IMR-90 (cell line): Measurements from ENCODE around the gene DBI. TPM values are rescaled to one million over a fixed set of nuclear protein-coding genes. Genes with fewer than 3 reads are reported as not detected.

Experiments used
- ATAC-seq: fragments of 200-7000 bp; cut with Tn5 transposase; 2 replicates; pipeline ENCODE4 v1.9.1; 2020; ENCODE audit warnings: low read depth, mild to moderate bottlenecking, moderate library complexity
- BruUV-seq: library from RNA; stranded (reverse); fragments of 400-500 nt; replicated peaks from 2 replicates; lab custom pipeline; 2021; lab: Mats Ljungman, UMichigan
- CTCF ChIA-PET: fragments of 300-600 bp; formaldehyde crosslinking; extraction: SDS; loops from one replicate; lab custom pipeline; 2021; ENCODE audit warnings: antibody characterized with exemption; lab: Yijun Ruan, JAX
- POLR2A ChIA-PET: fragments of 300-600 bp; sonication (Branson Sonifier 250); formaldehyde crosslinking; loops from one replicate; lab custom pipeline; 2022; ENCODE audit warnings: antibody characterized with exemption; ENCODE audit not compliant: unreplicated experiment; lab: Charles Lee
- DNase-seq: peaks from one replicate; pipeline ENCODE4 v3.0.0; 2013
- H2AFZ ChIP-seq: replicated peaks from 2 replicates; pipeline ENCODE3; 2013; ENCODE audit warnings: low read length, mild to moderate bottlenecking; ENCODE audit not compliant: poor library complexity
- H2AK5ac ChIP-seq: 2 replicates; pipeline ENCODE4 v1.6.1; 2013; ENCODE audit warnings: low read depth, low read length, inconsistent platforms
- H2AK9ac ChIP-seq: replicated peaks from 2 replicates; pipeline ENCODE3; 2013; ENCODE audit warnings: mild to moderate bottlenecking, low read depth, low read length, moderate library complexity; ENCODE audit not compliant: poor library complexity
- H2BK120ac ChIP-seq: 2 replicates; pipeline ENCODE4 v1.6.1; 2013; ENCODE audit warnings: low read depth, low read length, inconsistent platforms
- H2BK15ac ChIP-seq: 3 replicates; pipeline ENCODE4 v1.6.1; 2013; ENCODE audit warnings: low read depth, low read length, inconsistent platforms
- H2BK20ac ChIP-seq: 2 replicates; pipeline ENCODE4 v1.6.1; 2013; ENCODE audit warnings: low read depth, mild to moderate bottlenecking, inconsistent platforms, low read length, moderate library complexity
- H2BK5ac ChIP-seq: 2 replicates; pipeline ENCODE4 v1.6.1; 2013; ENCODE audit warnings: mild to moderate bottlenecking, low read depth, low read length, inconsistent platforms; ENCODE audit not compliant: poor library complexity, severe bottlenecking
- H3K14ac ChIP-seq: replicated peaks from 2 replicates; pipeline ENCODE4 v1.6.1; 2013; ENCODE audit warnings: low read depth, low read length, inconsistent platforms
- H3K18ac ChIP-seq: 2 replicates; pipeline ENCODE4 v1.6.1; 2013; ENCODE audit warnings: low read depth, low read length, control low read depth
- H3K23ac ChIP-seq: 2 replicates; pipeline ENCODE4 v1.6.1; 2013; ENCODE audit warnings: low read depth, low read length, inconsistent platforms
- H3K27ac ChIP-seq: 2 replicates; pipeline ENCODE4 v1.5.1; 2013; ENCODE audit warnings: mild to moderate bottlenecking, control low read depth, low read length; ENCODE audit not compliant: insufficient read depth
- H3K27me3 ChIP-seq: 2 replicates; pipeline ENCODE4 v1.6.1; 2013; ENCODE audit warnings: low read length; ENCODE audit not compliant: control insufficient read depth, insufficient read depth
- H3K36me3 ChIP-seq: 2 replicates; pipeline ENCODE4 v1.6.1; 2013; ENCODE audit warnings: low read length, mixed read lengths; ENCODE audit not compliant: control insufficient read depth, insufficient read depth
- H3K4ac ChIP-seq: 2 replicates; pipeline ENCODE4 v1.6.1; 2013; ENCODE audit warnings: low read depth, low read length, inconsistent platforms
- H3K4me1 ChIP-seq: 2 replicates; pipeline ENCODE4 v1.6.1; 2013; ENCODE audit warnings: low read length, mixed read lengths; ENCODE audit not compliant: control insufficient read depth, insufficient read depth
- H3K4me2 ChIP-seq: 2 replicates; pipeline ENCODE4 v1.6.1; 2013; ENCODE audit warnings: low read depth, mild to moderate bottlenecking, control low read depth, low read length, moderate library complexity
- H3K4me3 ChIP-seq: 2 replicates; pipeline ENCODE4 v1.5.1; 2013; ENCODE audit warnings: low read depth, mild to moderate bottlenecking, control low read depth, low read length, moderate library complexity; ENCODE audit not compliant: insufficient read depth
- H3K56ac ChIP-seq: 2 replicates; pipeline ENCODE4 v1.6.1; 2013; ENCODE audit warnings: low read length, inconsistent platforms; ENCODE audit not compliant: insufficient read depth; ENCODE audit errors: extremely low read depth
- H3K79me1 ChIP-seq, 2 experiments: 2 replicates each; pipeline ENCODE4 v1.6.1; 2013; ENCODE audit warnings: low read length in 2 of 2, inconsistent platforms in 1 of 2, low read depth in 1 of 2
- H3K9ac ChIP-seq: 2 replicates; pipeline ENCODE4 v1.6.1; 2013; ENCODE audit warnings: low read depth, low read length, control low read depth
- H3K9me1 ChIP-seq: 2 replicates; pipeline ENCODE4 v1.6.1; 2013; ENCODE audit warnings: low read length, inconsistent platforms; ENCODE audit not compliant: insufficient read depth
- H3K9me3 ChIP-seq: 2 replicates; pipeline ENCODE4 v1.6.1; 2013; ENCODE audit warnings: low read length; ENCODE audit not compliant: control insufficient read depth, insufficient read depth
- H4K20me1 ChIP-seq: 2 replicates; pipeline ENCODE4 v1.6.1; 2013; ENCODE audit warnings: low read length, inconsistent platforms; ENCODE audit not compliant: insufficient read depth
- H4K5ac ChIP-seq: 2 replicates; pipeline ENCODE4 v1.6.1; 2013; ENCODE audit warnings: mild to moderate bottlenecking, low read depth, low read length, control low read depth
- H4K8ac ChIP-seq, 2 experiments: 2 replicates each; pipeline ENCODE4 v1.6.1; 2013; ENCODE audit warnings: low read depth in 2 of 2, low read length in 2 of 2, control low read depth in 1 of 2, inconsistent platforms in 1 of 2
- H4K91ac ChIP-seq: 2 replicates; pipeline ENCODE4 v1.6.1; 2013; ENCODE audit warnings: low read depth, low read length, inconsistent platforms; ENCODE audit not compliant: insufficient read depth
- BHLHE40 ChIP-seq: fragments of 150-350 bp; IDR thresholded peaks from 2 replicates; pipeline ENCODE4 v1.6.1; 2016; ENCODE audit warnings: mild to moderate bottlenecking, low read depth, low read length
- CEBPB ChIP-seq: IDR thresholded peaks from 2 replicates; pipeline ENCODE4 v1.6.1; 2012; ENCODE audit warnings: low read depth, low read length, improper control_type of control experiment
- CHD1 ChIP-seq: IDR thresholded peaks from 2 replicates; pipeline ENCODE4 v1.6.1; 2012; ENCODE audit warnings: low read depth, low read length, improper control_type of control experiment
- FOS ChIP-seq: fragments of 150-350 bp; IDR thresholded peaks from 2 replicates; pipeline ENCODE4 v1.6.1; 2016; ENCODE audit warnings: low read depth, low read length
- POLR2A ChIP-seq: IDR thresholded peaks from 2 replicates; pipeline ENCODE4 v1.6.1; 2012; ENCODE audit warnings: mild to moderate bottlenecking, low read depth, low read length
- RFX5 ChIP-seq: IDR thresholded peaks from 2 replicates; pipeline ENCODE4 v1.8.0; 2012; ENCODE audit warnings: low read depth, mild to moderate bottlenecking, low read length, moderate library complexity
- SMC3 ChIP-seq: fragments of 150-350 bp; IDR thresholded peaks from 2 replicates; pipeline ENCODE4 v1.6.1; 2016; ENCODE audit warnings: low read depth, mild to moderate bottlenecking, antibody characterized with exemption, low read length, moderate library complexity
- WGBS, 2 experiments: methylation state at CpG; one replicate each; pipeline versions ENCODE4 v1.1.5 to v1.1.7; 2013; ENCODE audit warnings: missing lambda C conversion rate in 2 of 2; ENCODE audit not compliant: insufficient read length in 1 of 2; ENCODE audit errors: extremely low coverage in 2 of 2; 5-methylcytosine and 5-hydroxymethylcytosine counted together
- dilution Hi-C: fragments of 300-500 bp; cut with HindIII; formaldehyde crosslinking; loops from one replicate; pipeline ENCODE4 v1.14.3; 2018; ENCODE audit warnings: low sequenced_read_pairs; ENCODE audit not compliant: unreplicated experiment
- in situ Hi-C: fragments of 300-500 bp; cut with MboI; formaldehyde crosslinking; loops from 3 replicates; pipeline ENCODE4 v1.14.3; 2019; ENCODE audit warnings: low sequenced_read_pairs, inconsistent platforms, mixed read lengths
- intact Hi-C: fragments of 100-400 bp; cut with micrococcal nuclease; formaldehyde crosslinking; loops from 2 replicates; pipeline ENCODE4 v1.10.0; 2022
- polyA plus RNA-seq, 3 experiments: library from polyadenylated mRNA; depleted of rRNA; stranded (reverse); fragments of >200 nt; gene quantifications; 2 replicates each; pipeline ENCODE4 v1.2.3, GENCODE V29; 2012; ENCODE audit warnings: low replicate concordance in 1 of 3
- total RNA-seq: library from RNA; depleted of rRNA; stranded (reverse); fragments of >200 nt; gene quantifications from 2 replicates; pipeline ENCODE4 v1.2.3, GENCODE V29; 2012
- TF ChIP-seq, protein P1 (sequence below): fragments of 150-350 bp; IDR thresholded peaks from 2 replicates; pipeline ENCODE4 v1.6.1; 2017; ENCODE audit warnings: mild to moderate bottlenecking, antibody characterized with exemption, low read length, low read depth

Gene DBI
- total and polyA plus RNA-seq, 2 of the 4 experiments (the other 2 are of a cell fraction) = 42.5 to 278 TPM

- H3K9me1 ChIP-seq = no peaks in the 10 kb centered on the region
- 100% methylated on average over 1 of the region's 9 CpGs; no CpG with 5 or more reads in 1 of the 2 experiments for WGBS, 2 experiments
- H2BK5ac ChIP-seq = no peak overlapping the region
- ATAC-seq (no peak), DNase-seq (no peak)
- H3K4me1 ChIP-seq = no peaks in the 10 kb centered on the region
- H3K27ac ChIP-seq = no peak overlapping the region
- dilution Hi-C loops = no loop called here
- H3K23ac ChIP-seq = no peak overlapping the region
- TF ChIP-seq POLR2A (no peak), BHLHE40 (no peak), FOS (no peak), SMC3 (no peak), CHD1 (no peak), CEBPB (no peak), RFX5 (no peak)
- TF ChIP-seq, protein P1, sequence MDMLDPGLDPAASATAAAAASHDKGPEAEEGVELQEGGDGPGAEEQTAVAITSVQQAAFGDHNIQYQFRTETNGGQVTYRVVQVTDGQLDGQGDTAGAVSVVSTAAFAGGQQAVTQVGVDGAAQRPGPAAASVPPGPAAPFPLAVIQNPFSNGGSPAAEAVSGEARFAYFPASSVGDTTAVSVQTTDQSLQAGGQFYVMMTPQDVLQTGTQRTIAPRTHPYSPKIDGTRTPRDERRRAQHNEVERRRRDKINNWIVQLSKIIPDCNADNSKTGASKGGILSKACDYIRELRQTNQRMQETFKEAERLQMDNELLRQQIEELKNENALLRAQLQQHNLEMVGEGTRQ = no peak
- no peak overlapping the region for H3K4ac ChIP-seq
- no peak overlapping the region for H3K56ac ChIP-seq
- no peak overlapping the region for H3K9ac ChIP-seq
- H3K18ac ChIP-seq = no peak overlapping the region
- H4K8ac ChIP-seq = no peak overlapping the region
- H3K4me2 ChIP-seq = no peak overlapping the region
- in situ Hi-C loops = no loop called here
- H3K27me3 ChIP-seq = no peaks in the 10 kb centered on the region
- no peaks in the 10 kb centered on the region for H3K36me3 ChIP-seq
- H3K79me1 ChIP-seq = no peaks in the 10 kb centered on the region
- intact Hi-C loops = no loop called here
- H4K5ac ChIP-seq = no peak overlapping the region
- no peak overlapping the region for H2BK15ac ChIP-seq
- no peaks in the 10 kb centered on the region for H4K20me1 ChIP-seq
- ChIA-PET CTCF (interaction anchor here (0.6 to 0.7 kb wide), 2 partner anchors 28 to 353 kb away, joined by 3 read pairs; no protein-coding TSS in a partner anchor), POLR2A (no interaction called here)
- no peak overlapping the region for H2AFZ ChIP-seq
- H2BK20ac ChIP-seq = no peak overlapping the region
- H2BK120ac ChIP-seq = no peak overlapping the region
- no peak overlapping the region for H2AK9ac ChIP-seq
- H3K14ac ChIP-seq = no peak overlapping the region
- H3K9me3 ChIP-seq = no peaks in the 10 kb centered on the region
- no peak overlapping the region for H4K91ac ChIP-seq
- no TSS peak for BruUV-seq
- H2AK5ac ChIP-seq = no peak overlapping the region
- H3K4me3 ChIP-seq = no peak overlapping the region
These were observed 42.0 kb upstream of the DBI start for GRCh38 chr2:119324685-119325270.
